Erythroblast (primary cell): Measurements from ENCODE around the gene NTNG2.
A peak's percentile ranks its signal among the peaks of the same experiment; 100 is the strongest.
"Not testable (repeated sequence)": the region's sequence is repeated elsewhere in the genome, so short reads cannot be mapped to it uniquely, and the experiment has no call there.

Experiments
- DNase-seq, 2 experiments: peaks; one replicate each; lab custom pipeline; 2025; lab: John Stamatoyannopoulos, UW
- GATA1 ChIP-seq: IDR thresholded peaks from 2 replicates; pipeline ENCODE4 v1.6.1; 2011; ENCODE audit warnings: low read depth, mild to moderate bottlenecking, control low read depth, low read length, moderate library complexity
- POLR2A ChIP-seq: IDR thresholded peaks from 2 replicates; pipeline ENCODE4 v1.6.1; 2011; ENCODE audit warnings: mild to moderate bottlenecking, low read length

The NTNG2 gene

GRCh38 chr9:132161743-132162184, at the start of gene NTNG2:
TSS of gene NTNG2 (plus strand) at chr9:132162058. CDS start at chr9:132166832, 4,774 bp downstream.
- DNase-seq = no peak
- TF ChIP-seq POLR2A (no peak), GATA1 (no peak)

GRCh38 chr9:132114102-132114707, 47.7 kb upstream of the NTNG2 start:
- TF ChIP-seq GATA1 (no peak), POLR2A (no peak)
- peak; percentile 50 to 66 for DNase-seq

- no peak for DNase-seq
- TF ChIP-seq GATA1 (no peak), POLR2A (no peak)
These were observed 45.3 kb upstream of the NTNG2 start for GRCh38 chr9:132116583-132116982.

- DNase-seq = no peak
- no peak for TF ChIP-seq GATA1
- no peak for TF ChIP-seq POLR2A
These were observed 44.2 kb upstream of the NTNG2 start for GRCh38 chr9:132117694-132118093.

GRCh38 chr9:132121021-132121420, 40.8 kb upstream of the NTNG2 start:
- TF ChIP-seq GATA1 (no peak), POLR2A (no peak)
- no peak for DNase-seq

- no peak for DNase-seq
- TF ChIP-seq POLR2A (no peak), GATA1 (no peak)
These were observed 37.1 kb upstream of the NTNG2 start for GRCh38 chr9:132124800-132125199.

- DNase-seq = no peak
These were observed 36.5 kb upstream of the NTNG2 start for GRCh38 chr9:132125361-132125760.

GRCh38 chr9:132125944-132126679, 35.7 kb upstream of the NTNG2 start:
- TF ChIP-seq GATA1 = no peak
- no peak for DNase-seq

More at GRCh38 chr9:132125361-132125760, 36.5 kb upstream of the NTNG2 start:
- no peak for TF ChIP-seq GATA1
- no peak for TF ChIP-seq POLR2A

GRCh38 chr9:132126680-132127236, 35.1 kb upstream of the NTNG2 start:
- no peak for TF ChIP-seq GATA1
- no peak for TF ChIP-seq POLR2A
- DNase-seq = no peak

- TF ChIP-seq GATA1 (no peak), POLR2A (no peak)
- DNase-seq = no peak
These were observed 33.8 kb upstream of the NTNG2 start for GRCh38 chr9:132127888-132128534.

- no peak for TF ChIP-seq POLR2A
- TF ChIP-seq GATA1 = no peak
These were observed 32.3 kb upstream of the NTNG2 start for GRCh38 chr9:132129535-132129934.

GRCh38 chr9:132134085-132134484, 27.8 kb upstream of the NTNG2 start:
- DNase-seq = not testable (repeated sequence)

More at GRCh38 chr9:132129535-132129934, 32.3 kb upstream of the NTNG2 start:
- DNase-seq = no peak

GRCh38 chr9:132135456-132135855, 26.4 kb upstream of the NTNG2 start:
- no peak for DNase-seq
- TF ChIP-seq POLR2A = no peak
- TF ChIP-seq GATA1 = no peak
